NT2/D1 (cell line): Measurements from ENCODE around the gene C5AR2.

Experiments
- SUZ12 ChIP-seq: IDR thresholded peaks from 2 replicates; pipeline ENCODE4 v1.6.1; 2011; ENCODE audit not compliant: insufficient read length, insufficient read depth; ENCODE audit errors: extremely low read depth
- YY1 ChIP-seq: IDR thresholded peaks from 2 replicates; pipeline ENCODE4 v1.6.1; 2011; ENCODE audit not compliant: insufficient read length, insufficient read depth

DNA sequence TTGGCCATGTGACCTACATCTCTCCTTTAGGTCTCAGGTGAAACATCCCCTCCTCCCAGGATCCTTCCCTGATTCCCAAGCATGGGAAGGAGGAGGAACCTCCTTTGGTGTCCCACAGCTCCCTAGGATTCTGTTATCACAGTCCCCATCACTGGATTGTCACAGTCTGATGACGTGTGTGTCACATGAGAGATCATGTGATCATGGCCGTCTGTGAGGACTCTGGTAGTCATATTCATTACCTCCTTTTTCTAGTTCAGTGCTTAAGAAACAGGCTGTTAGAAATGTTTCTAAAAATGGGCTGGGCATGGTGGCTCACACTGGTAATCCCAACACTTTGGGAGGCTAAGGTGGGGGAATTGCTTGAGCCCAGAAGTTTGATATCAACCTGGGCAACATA is 20.1 kb downstream of the C5AR2 start:
- TF ChIP-seq SUZ12: no peak
- TF ChIP-seq YY1: no peak
